ENCODE results near the gene SP8. TPM values are rescaled to one million over a fixed set of nuclear protein-coding genes. Genes with fewer than 3 reads are reported as not detected.
A peak's percentile ranks its signal among the peaks of the same experiment; 100 is the strongest.

The SP8 gene
- total RNA-seq, 2 experiments from 2014 or later: 0.07 TPM; not detected in 1

DNA sequence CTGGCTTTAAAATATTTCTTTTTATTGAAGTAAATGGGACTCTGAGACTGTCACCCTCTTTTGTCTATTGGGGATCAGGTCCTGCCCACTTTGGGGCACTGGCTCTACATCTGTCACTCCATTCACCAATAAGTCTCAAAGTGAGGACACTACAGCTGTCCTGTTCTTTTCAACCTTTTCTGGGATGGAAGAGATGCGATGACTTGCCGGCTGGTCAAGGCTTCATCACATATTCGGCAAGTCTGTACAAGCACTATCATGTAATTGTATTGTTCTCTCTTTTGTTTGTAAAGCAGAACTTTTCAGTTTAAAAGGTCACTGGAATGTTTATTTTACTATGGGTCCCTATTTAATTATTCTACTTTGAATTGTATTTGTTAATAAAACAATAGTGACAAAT is 17.7 kb upstream of the SP8 start:
- peaks cover 3% of the 10 kb centered on the region for H3K9me3 Mint-ChIP-seq
- H3K27ac Mint-ChIP-seq: no peak overlapping the region
- CTCF ChIA-PET: no interaction called here
- no peaks in the 10 kb centered on the region for H3K4me1 Mint-ChIP-seq (ENCODE audit: low read depth)
- H3K4me3 Mint-ChIP-seq: no peak overlapping the region
- DNase-seq: no peak
- intact Hi-C loops (cut with micrococcal nuclease): no loop called here
- H3K27me3 Mint-ChIP-seq (ENCODE audit: low read depth): peaks cover 26% of the 10 kb centered on the region
- H3K36me3 Mint-ChIP-seq (ENCODE audit: low read depth): no peaks in the 10 kb centered on the region

DNA sequence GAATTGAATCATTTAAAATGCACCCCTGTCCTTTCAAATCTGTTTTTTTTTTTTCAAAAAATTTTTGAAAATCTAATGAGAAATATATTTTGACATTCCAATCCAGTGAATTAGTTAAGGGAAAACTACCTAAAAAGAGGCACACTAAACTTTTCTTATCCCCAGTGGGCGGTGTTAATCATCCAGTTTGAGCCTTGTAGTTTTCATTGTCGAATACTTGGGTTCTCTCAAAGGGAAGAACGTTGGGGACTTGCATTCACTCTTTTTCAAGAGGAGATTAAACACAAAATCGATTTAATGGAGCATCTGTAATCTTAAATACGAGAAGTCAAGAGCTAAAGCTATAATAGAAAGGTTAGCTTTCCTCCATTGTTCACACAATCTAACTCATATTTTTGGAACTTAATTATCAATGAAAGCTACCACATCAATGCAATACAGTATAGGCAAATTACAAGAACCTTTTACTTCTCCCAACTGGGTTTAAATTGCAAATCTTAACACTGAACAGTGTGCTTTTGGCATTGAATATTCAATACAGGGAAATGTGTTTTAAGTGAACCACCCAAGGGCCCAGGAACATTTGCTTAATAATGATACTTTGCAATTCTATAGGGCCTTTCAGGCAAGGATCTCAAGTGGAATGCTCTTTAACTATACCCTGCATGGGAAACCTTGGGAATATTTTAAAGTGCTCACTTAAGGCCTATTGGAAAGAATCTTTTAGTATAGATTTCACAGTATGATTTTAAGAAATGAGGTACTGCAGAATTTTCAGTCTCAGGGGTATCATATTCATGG is 13.1 kb upstream of the SP8 start:
- Mint-ChIP-seq H3K27me3 (ENCODE audit: low read depth) (peaks cover 48% of the 10 kb centered on the region), H3K4me1 (ENCODE audit: low read depth) (peaks cover 15% of the 10 kb centered on the region), H3K9me3 (no peaks in the 10 kb centered on the region), H3K4me3 (no peak overlapping the region), H3K27ac (no peak overlapping the region), H3K36me3 (ENCODE audit: low read depth) (no peaks in the 10 kb centered on the region)
- intact Hi-C loops (cut with micrococcal nuclease): loop anchor here (5.0 kb wide), 2 partner anchors 458 to 467 kb away; partner anchors contain the start of gene ITGB8
- no peak for DNase-seq
- CTCF ChIA-PET: interaction anchor here (0.6 kb wide), 1 partner anchor 891 kb away, joined by 3 read pairs; no protein-coding TSS in a partner anchor

DNA sequence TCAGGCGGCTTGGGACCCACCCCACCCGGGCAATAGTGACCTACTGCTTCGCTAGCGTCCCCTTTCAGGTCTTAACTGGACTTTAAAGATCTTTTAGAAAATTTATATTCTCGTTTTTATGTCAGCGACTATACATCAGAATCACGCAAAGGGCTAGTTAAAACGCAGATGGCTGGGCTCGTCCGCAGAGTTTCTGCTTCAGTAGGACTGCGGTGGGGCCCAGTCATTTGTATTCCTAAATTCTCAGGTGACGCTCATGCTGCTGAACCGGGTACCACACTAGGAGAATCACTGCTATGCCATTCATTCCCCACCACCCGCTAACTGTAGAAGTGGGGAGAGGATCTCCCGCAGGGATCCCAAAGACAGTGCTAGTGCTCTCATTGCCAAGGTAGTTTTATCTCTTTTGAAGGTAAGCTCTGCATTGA is 12.0 kb upstream of the SP8 start:
- Mint-ChIP-seq H3K4me1 (ENCODE audit: low read depth) (peaks cover 15% of the 10 kb centered on the region), H3K9me3 (no peaks in the 10 kb centered on the region), H3K27me3 (ENCODE audit: low read depth) (peaks cover 56% of the 10 kb centered on the region), H3K36me3 (ENCODE audit: low read depth) (no peaks in the 10 kb centered on the region), H3K27ac (no peak overlapping the region), H3K4me3 (peak overlapping the region; percentile 38)
- intact Hi-C loops (cut with micrococcal nuclease): loop anchor here (5.0 kb wide), 2 partner anchors 459 to 466 kb away; partner anchors contain the start of gene ITGB8
- CTCF ChIA-PET: no interaction called here
- DNase-seq: no peak

- DNase-seq: peak; percentile 13
- intact Hi-C loops (cut with micrococcal nuclease): loop anchor here (5.0 kb wide), 2 partner anchors 459 to 466 kb away; partner anchors contain the start of gene ITGB8
- peaks cover 15% of the 10 kb centered on the region for H3K4me1 Mint-ChIP-seq (ENCODE audit: low read depth)
- H3K4me3 Mint-ChIP-seq: peak overlapping the region; percentile 38
- no peak overlapping the region for H3K27ac Mint-ChIP-seq
- H3K27me3 Mint-ChIP-seq (ENCODE audit: low read depth): peaks cover 61% of the 10 kb centered on the region
- H3K36me3 Mint-ChIP-seq (ENCODE audit: low read depth): no peaks in the 10 kb centered on the region
- no peaks in the 10 kb centered on the region for H3K9me3 Mint-ChIP-seq
- CTCF ChIA-PET: no interaction called here
Measured at GRCh38 chr7:20798081-20798693, 11.5 kb upstream of the SP8 start.

DNA sequence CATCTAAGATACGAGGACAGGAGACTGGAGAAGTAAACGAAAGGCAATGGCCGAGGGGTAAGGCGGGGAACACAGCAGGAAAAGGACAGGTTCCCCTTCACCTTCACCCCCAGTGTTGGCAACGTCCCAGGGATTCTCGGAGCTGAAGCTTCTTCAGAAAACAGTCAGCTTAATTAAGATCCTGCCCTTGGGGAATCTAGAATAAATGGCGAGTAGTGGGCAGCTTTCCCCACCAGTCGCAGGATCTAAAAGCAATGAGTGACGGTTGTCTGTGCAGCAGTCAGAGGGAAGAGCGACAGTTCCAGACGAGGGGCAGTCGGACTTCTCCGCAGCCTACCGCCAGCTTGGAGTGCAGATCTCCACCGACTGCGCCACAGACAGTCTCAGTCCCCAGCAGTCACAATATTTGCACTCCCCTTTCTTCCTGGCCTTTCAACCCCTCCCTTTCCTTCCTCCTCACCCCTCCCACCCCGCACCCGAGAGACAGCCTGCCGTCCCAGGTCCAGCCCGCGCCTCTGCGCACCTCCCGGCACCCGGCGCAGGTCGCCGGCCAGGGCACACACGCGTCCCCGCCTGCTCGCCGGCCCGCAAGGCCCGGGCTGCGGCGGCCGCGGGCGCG is 10.9 kb upstream of the SP8 start:
- Mint-ChIP-seq H3K4me3 (peak overlapping the region; percentile 78), H3K9me3 (peaks cover 1% of the 10 kb centered on the region), H3K27ac (no peak overlapping the region), H3K27me3 (ENCODE audit: low read depth) (peaks cover 61% of the 10 kb centered on the region), H3K36me3 (ENCODE audit: low read depth) (peaks cover 2% of the 10 kb centered on the region), H3K4me1 (ENCODE audit: low read depth) (peaks cover 15% of the 10 kb centered on the region)
- CTCF ChIA-PET: no interaction called here
- intact Hi-C loops (cut with micrococcal nuclease): loop anchor here (1.0 to 5.0 kb wide), 6 partner anchors 11 to 1687 kb away; partner anchors contain the start of genes ITGB8 and SP8
- DNase-seq: peak; percentile 13

- no peak for DNase-seq
- Mint-ChIP-seq H3K9me3 (peaks cover 1% of the 10 kb centered on the region), H3K4me1 (ENCODE audit: low read depth) (peaks cover 15% of the 10 kb centered on the region), H3K36me3 (ENCODE audit: low read depth) (peaks cover 3% of the 10 kb centered on the region), H3K27ac (no peak overlapping the region), H3K4me3 (peak overlapping the region; percentile 78), H3K27me3 (ENCODE audit: low read depth) (peaks cover 66% of the 10 kb centered on the region)
- CTCF ChIA-PET: interaction anchor here (0.6 kb wide), 1 partner anchor 468 kb away, joined by 3 read pairs; no protein-coding TSS in a partner anchor
- intact Hi-C loops (cut with micrococcal nuclease): loop anchor here (1.0 to 5.0 kb wide), 6 partner anchors 11 to 1686 kb away; partner anchors contain the start of genes ITGB8 and SP8
Measured at GRCh38 chr7:20797042-20797461, 10.4 kb upstream of the SP8 start.

DNA sequence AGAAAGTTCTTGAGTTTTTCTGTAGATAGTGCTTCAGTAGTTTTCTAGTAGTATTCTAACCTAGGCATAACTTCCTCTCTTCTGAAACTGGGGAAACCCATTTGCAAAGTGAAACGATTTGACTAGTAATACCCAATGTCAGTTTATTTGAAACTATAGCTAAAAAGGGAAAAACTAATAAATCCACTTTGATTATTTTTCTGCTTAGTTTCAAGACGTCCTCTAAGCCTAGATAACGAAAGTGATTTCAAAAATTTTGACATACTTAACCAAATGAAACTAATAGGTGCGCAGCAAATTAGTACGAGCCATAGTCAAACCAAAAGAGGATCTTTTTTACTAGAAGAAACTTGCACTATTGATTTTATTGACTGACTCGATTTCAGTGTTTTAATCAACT is 9.8 kb upstream of the SP8 start:
- intact Hi-C loops (cut with micrococcal nuclease): loop anchor here (2.0 to 5.0 kb wide), 5 partner anchors 14 to 1686 kb away; partner anchors contain the start of gene ITGB8
- CTCF ChIA-PET: interaction anchor here (0.6 kb wide), 1 partner anchor 467 kb away, joined by 3 read pairs; no protein-coding TSS in a partner anchor

GRCh38 chr7:20795881-20796280 is 9.2 kb upstream of the SP8 start:
- no peak overlapping the region for H3K27ac Mint-ChIP-seq
- H3K36me3 Mint-ChIP-seq (ENCODE audit: low read depth): peaks cover 5% of the 10 kb centered on the region
- intact Hi-C loops (cut with micrococcal nuclease): loop anchor here (2.0 to 5.0 kb wide), 5 partner anchors 13 to 1685 kb away; partner anchors contain the start of gene ITGB8
- H3K9me3 Mint-ChIP-seq: peaks cover 3% of the 10 kb centered on the region
- CTCF ChIA-PET: no interaction called here
- no peak overlapping the region for H3K4me3 Mint-ChIP-seq
- H3K4me1 Mint-ChIP-seq (ENCODE audit: low read depth): peaks cover 18% of the 10 kb centered on the region
- no peak for DNase-seq
- H3K27me3 Mint-ChIP-seq (ENCODE audit: low read depth): peaks cover 78% of the 10 kb centered on the region

More for the DNA sequence above, 9.8 kb upstream of the SP8 start:
- Mint-ChIP-seq H3K4me1 (ENCODE audit: low read depth) (peaks cover 17% of the 10 kb centered on the region), H3K27me3 (ENCODE audit: low read depth) (peaks cover 72% of the 10 kb centered on the region), H3K4me3 (no peak overlapping the region), H3K27ac (no peak overlapping the region), H3K36me3 (ENCODE audit: low read depth) (peaks cover 4% of the 10 kb centered on the region), H3K9me3 (peaks cover 3% of the 10 kb centered on the region)
- no peak for DNase-seq

DNA sequence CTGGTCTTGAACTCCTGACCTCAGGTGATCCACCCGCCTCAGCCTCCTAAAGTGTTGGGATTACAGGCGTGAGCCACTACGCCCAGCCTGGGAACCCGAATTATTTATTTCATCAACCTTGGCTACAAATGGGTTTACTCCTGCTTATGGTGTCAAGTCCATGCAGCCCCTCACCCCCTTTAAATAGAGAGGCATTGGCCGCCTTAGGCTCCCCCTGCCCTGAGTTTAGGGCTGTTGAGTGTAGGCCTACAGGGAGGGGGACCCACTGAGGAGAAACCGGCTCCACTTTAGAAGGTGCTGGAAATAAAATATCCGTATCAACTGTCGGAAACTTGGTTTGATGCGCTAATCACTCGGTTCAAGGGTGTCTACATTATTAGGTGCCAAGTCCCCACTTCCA is 8.7 kb upstream of the SP8 start:
- H3K36me3 Mint-ChIP-seq (ENCODE audit: low read depth): peaks cover 5% of the 10 kb centered on the region
- no peak for DNase-seq
- H3K27me3 Mint-ChIP-seq (ENCODE audit: low read depth): peaks cover 80% of the 10 kb centered on the region
- H3K4me1 Mint-ChIP-seq (ENCODE audit: low read depth): peaks cover 18% of the 10 kb centered on the region
- H3K27ac Mint-ChIP-seq: no peak overlapping the region
- peaks cover 3% of the 10 kb centered on the region for H3K9me3 Mint-ChIP-seq
- H3K4me3 Mint-ChIP-seq: no peak overlapping the region
- CTCF ChIA-PET: no interaction called here
- intact Hi-C loops (cut with micrococcal nuclease): loop anchor here (5.0 kb wide), 2 partner anchors 462 to 463 kb away; partner anchors contain the start of gene ITGB8

GRCh38 chr7:20794676-20795075 is 8.0 kb upstream of the SP8 start:
- Mint-ChIP-seq H3K9me3 (peaks cover 3% of the 10 kb centered on the region), H3K27me3 (ENCODE audit: low read depth) (peaks cover 80% of the 10 kb centered on the region), H3K4me1 (ENCODE audit: low read depth) (peaks cover 18% of the 10 kb centered on the region), H3K4me3 (no peak overlapping the region), H3K36me3 (ENCODE audit: low read depth) (peaks cover 5% of the 10 kb centered on the region), H3K27ac (no peak overlapping the region)
- no peak for DNase-seq
- intact Hi-C loops (cut with micrococcal nuclease): loop anchor here (5.0 kb wide), 2 partner anchors 462 to 463 kb away; partner anchors contain the start of gene ITGB8
- CTCF ChIA-PET: interaction anchor here (0.6 kb wide), 1 partner anchor 558 kb away, joined by 4 read pairs; no protein-coding TSS in a partner anchor

DNA sequence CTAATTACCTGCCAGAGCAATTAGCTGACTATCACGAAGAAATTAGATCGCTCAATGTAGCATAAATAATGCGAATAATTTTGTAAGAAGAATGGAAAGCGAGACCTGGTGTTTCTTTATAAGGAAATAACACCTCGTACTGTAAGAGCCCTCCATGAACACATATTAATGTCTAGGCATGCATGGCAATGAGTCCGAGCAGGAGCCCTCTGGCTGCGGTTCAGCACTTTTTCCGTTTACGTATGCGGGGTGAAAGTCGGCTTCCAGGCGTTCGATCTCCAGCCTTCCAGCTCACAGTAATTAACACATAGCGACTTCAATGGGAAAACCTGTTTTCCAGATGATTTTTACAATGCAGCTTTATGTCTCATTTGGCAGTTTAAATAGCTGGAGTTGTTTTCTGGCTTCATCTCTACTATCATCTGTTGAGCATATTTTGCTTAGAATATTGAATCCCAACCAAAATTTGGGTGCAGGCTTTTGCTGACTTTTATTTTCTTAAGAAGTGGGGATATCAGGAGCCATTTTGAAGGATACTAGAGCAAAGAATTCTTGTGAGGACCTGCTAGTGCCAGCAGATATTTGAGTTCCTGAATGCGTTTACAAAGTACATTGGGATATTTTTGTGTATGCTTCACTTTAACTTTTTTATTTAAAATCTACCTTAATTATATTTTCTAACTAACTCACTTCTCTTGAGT is 7.2 kb upstream of the SP8 start:
- DNase-seq: no peak
- no peak overlapping the region for H3K27ac Mint-ChIP-seq
- H3K4me1 Mint-ChIP-seq (ENCODE audit: low read depth): peaks cover 15% of the 10 kb centered on the region
- H3K36me3 Mint-ChIP-seq (ENCODE audit: low read depth): peaks cover 5% of the 10 kb centered on the region
- CTCF ChIA-PET: interaction anchor here (0.6 kb wide), 1 partner anchor 557 kb away, joined by 4 read pairs; no protein-coding TSS in a partner anchor
- intact Hi-C loops (cut with micrococcal nuclease): no loop called here
- peaks cover 3% of the 10 kb centered on the region for H3K9me3 Mint-ChIP-seq
- H3K27me3 Mint-ChIP-seq (ENCODE audit: low read depth): peaks cover 77% of the 10 kb centered on the region
- no peak overlapping the region for H3K4me3 Mint-ChIP-seq

All from activated naive CD4-positive, alpha-beta T cell treated with anti-CD3 and anti-CD28 coated beads for 36 hours (primary cell).